ES-I3 (cell line): Measurements from ENCODE around the gene LRIT2.
A peak's percentile ranks its signal among the peaks of the same experiment; 100 is the strongest.

ENCODE experiments used
- H3K36me3 ChIP-seq: 2 replicates; pipeline ENCODE4 v1.6.1; 2013; ENCODE audit warnings: mild to moderate bottlenecking, low read length, control low read depth, moderate library complexity; ENCODE audit not compliant: insufficient read depth
- H3K4me1 ChIP-seq: 2 replicates; pipeline ENCODE4 v1.6.1; 2013; ENCODE audit warnings: mild to moderate bottlenecking, control low read depth, low read length; ENCODE audit not compliant: insufficient read depth
- H3K9ac ChIP-seq: 2 replicates; pipeline ENCODE4 v1.6.1; 2013; ENCODE audit warnings: low read depth, mild to moderate bottlenecking, low read length, moderate library complexity
- H3K9me3 ChIP-seq: 2 replicates; pipeline ENCODE4 v1.6.1; 2013; ENCODE audit warnings: mild to moderate bottlenecking, low read length, moderate library complexity; ENCODE audit not compliant: control insufficient read depth, insufficient read depth

LRIT2 gene

GRCh38 chr10:84232376-84232775, 7.0 kb upstream of the LRIT2 start:
- H3K9ac ChIP-seq: no peak overlapping the region
- H3K9me3 ChIP-seq: no peaks in the 10 kb centered on the region
- no peaks in the 10 kb centered on the region for H3K36me3 ChIP-seq
- H3K4me1 ChIP-seq: no peaks in the 10 kb centered on the region

DNA sequence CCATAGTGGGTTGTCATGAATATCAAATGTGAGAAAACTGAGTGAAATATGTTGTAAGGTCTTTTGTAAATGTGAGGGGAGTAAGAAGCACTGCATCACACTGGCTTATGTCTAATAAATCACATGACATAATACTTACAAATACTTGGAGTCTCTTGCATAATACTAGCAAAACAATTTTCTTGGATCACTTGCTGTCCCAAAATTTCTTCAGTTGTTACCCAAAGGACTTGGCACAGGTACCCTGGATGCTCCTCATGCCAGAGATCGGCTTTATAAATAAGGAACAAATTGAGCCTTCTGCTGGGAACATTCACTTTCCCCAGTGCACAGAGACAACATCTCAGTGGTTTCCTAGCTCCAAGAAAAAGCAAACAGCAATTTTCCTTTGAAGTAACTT, 5.0 kb upstream of the LRIT2 start:
- H3K9me3 ChIP-seq: no peaks in the 10 kb centered on the region

DNA sequence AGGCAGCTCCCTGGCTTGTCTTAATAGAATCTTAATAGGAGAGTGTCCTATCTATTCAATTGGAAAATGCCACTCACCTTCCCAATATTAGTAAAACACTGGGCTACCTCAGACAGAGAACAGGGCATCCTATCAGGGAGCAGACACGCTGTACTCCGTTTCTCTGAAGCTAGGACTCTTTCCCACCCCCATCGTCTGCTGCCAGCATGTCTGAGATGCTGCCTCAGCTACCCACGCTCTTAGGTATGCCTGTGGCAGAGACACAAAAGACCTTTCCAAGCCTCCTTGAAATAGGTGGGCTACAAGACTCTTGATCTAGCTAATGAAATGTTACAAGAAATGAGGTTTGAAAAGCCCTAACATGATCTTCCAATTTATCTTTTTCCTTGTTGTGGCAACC, 2.5 kb upstream of the LRIT2 start:
- Histone ChIP-seq H3K9me3 (no peaks in the 10 kb centered on the region), H3K36me3 (no peaks in the 10 kb centered on the region), H3K9ac (no peak overlapping the region), H3K4me1 (no peaks in the 10 kb centered on the region)

More for the DNA sequence above, 5.0 kb upstream of the LRIT2 start:
- Histone ChIP-seq H3K36me3 (no peaks in the 10 kb centered on the region), H3K9ac (no peak overlapping the region), H3K4me1 (no peaks in the 10 kb centered on the region)

- no peaks in the 10 kb centered on the region for H3K9me3 ChIP-seq
- no peaks in the 10 kb centered on the region for H3K4me1 ChIP-seq
- H3K36me3 ChIP-seq: no peaks in the 10 kb centered on the region
- no peak overlapping the region for H3K9ac ChIP-seq
These were observed 1.3 kb upstream of the LRIT2 start for GRCh38 chr10:84226616-84227015.

GRCh38 chr10:84224411-84225028, 824 bp downstream of the LRIT2 start:
- H3K9ac ChIP-seq: no peak overlapping the region
- H3K9me3 ChIP-seq: no peaks in the 10 kb centered on the region
- H3K4me1 ChIP-seq: no peaks in the 10 kb centered on the region
- no peaks in the 10 kb centered on the region for H3K36me3 ChIP-seq

- Histone ChIP-seq H3K9ac (no peak overlapping the region), H3K9me3 (no peaks in the 10 kb centered on the region), H3K4me1 (no peaks in the 10 kb centered on the region)
These were observed 3.4 kb downstream of the LRIT2 start for GRCh38 chr10:84221916-84222315.

GRCh38 chr10:84217746-84218145, 7.6 kb downstream of the LRIT2 start:
- H3K9me3 ChIP-seq: no peaks in the 10 kb centered on the region
- no peak overlapping the region for H3K9ac ChIP-seq
- no peaks in the 10 kb centered on the region; the same call in 1 of the 2 replicates for H3K36me3 ChIP-seq
- H3K4me1 ChIP-seq: no peaks in the 10 kb centered on the region

More at GRCh38 chr10:84221916-84222315, 3.4 kb downstream of the LRIT2 start:
- no peaks in the 10 kb centered on the region for H3K36me3 ChIP-seq

- H3K9me3 ChIP-seq: no peaks in the 10 kb centered on the region
- no peaks in the 10 kb centered on the region; the same call in 1 of the 2 replicates for H3K36me3 ChIP-seq
- no peak overlapping the region for H3K9ac ChIP-seq
- H3K4me1 ChIP-seq: no peaks in the 10 kb centered on the region
These were observed 8.5 kb downstream of the LRIT2 start for GRCh38 chr10:84216834-84217233.

- no peaks in the 10 kb centered on the region for H3K9me3 ChIP-seq
- H3K9ac ChIP-seq: peak overlapping the region; percentile 13; the same call in 1 of the 2 replicates
- no peaks in the 10 kb centered on the region; the same call in 1 of the 2 replicates for H3K36me3 ChIP-seq
- H3K4me1 ChIP-seq: no peaks in the 10 kb centered on the region
These were observed 10.6 kb downstream of the LRIT2 start for GRCh38 chr10:84214612-84215235.

- H3K4me1 ChIP-seq: no peaks in the 10 kb centered on the region
- H3K36me3 ChIP-seq: no peaks in the 10 kb centered on the region; the same call in 1 of the 2 replicates
- peak overlapping the region; percentile 13; the same call in 1 of the 2 replicates for H3K9ac ChIP-seq
- no peaks in the 10 kb centered on the region for H3K9me3 ChIP-seq
These were observed 11.2 kb downstream of the LRIT2 start for GRCh38 chr10:84214046-84214572.

GRCh38 chr10:84213076-84213475, 12.3 kb downstream of the LRIT2 start:
- Histone ChIP-seq H3K4me1 (no peaks in the 10 kb centered on the region), H3K9me3 (no peaks in the 10 kb centered on the region), H3K36me3 (no peaks in the 10 kb centered on the region; the same call in 1 of the 2 replicates), H3K9ac (no peak overlapping the region)

GRCh38 chr10:84212014-84212413, 13.3 kb downstream of the LRIT2 start:
- Histone ChIP-seq H3K9ac (no peak overlapping the region), H3K36me3 (no peaks in the 10 kb centered on the region; the same call in 1 of the 2 replicates), H3K9me3 (no peaks in the 10 kb centered on the region), H3K4me1 (no peaks in the 10 kb centered on the region)

DNA sequence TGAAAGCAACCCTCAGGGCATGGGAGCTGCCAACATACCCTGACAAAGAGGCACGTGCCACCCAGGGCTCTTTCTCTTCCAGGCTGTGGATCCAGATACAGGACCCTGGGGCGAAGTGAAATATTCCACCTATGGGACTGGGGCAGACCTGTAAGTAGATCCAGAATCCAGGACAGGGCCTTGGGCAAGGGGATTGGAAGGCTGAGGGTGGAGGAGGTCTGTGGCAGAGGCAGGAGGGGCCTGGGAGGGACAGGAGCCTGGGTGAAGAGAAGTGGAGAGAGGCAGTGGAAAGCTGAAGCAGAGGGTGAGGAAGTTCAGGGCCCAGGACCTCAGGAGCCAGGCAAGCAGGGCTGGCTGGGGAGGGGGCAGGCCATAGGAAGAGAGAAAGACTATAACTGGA, 13.8 kb downstream of the LRIT2 start:
- H3K9me3 ChIP-seq: no peaks in the 10 kb centered on the region
- H3K9ac ChIP-seq: no peak overlapping the region
- no peaks in the 10 kb centered on the region for H3K4me1 ChIP-seq
- no peaks in the 10 kb centered on the region; the same call in 1 of the 2 replicates for H3K36me3 ChIP-seq

GRCh38 chr10:84208023-84208422, 17.3 kb downstream of the LRIT2 start:
- Histone ChIP-seq H3K4me1 (no peaks in the 10 kb centered on the region), H3K9me3 (no peaks in the 10 kb centered on the region), H3K36me3 (no peaks in the 10 kb centered on the region; the same call in 1 of the 2 replicates), H3K9ac (no peak overlapping the region)
